NCI-H345 treated with DMSO at 0.1 percent for 48 hours (cell line): ENCODE data around the gene YY1.
A peak's percentile ranks its signal among the peaks of the same experiment; 100 is the strongest.
"Not testable (repeated sequence)": the region's sequence is repeated elsewhere in the genome, so short reads cannot be mapped to it uniquely, and the experiment has no call there.

Source experiments
- DNase-seq: peaks from one replicate; lab custom pipeline; 2025; ENCODE audit not compliant: unreplicated experiment; lab: John Stamatoyannopoulos, UW

YY1 gene

DNA sequence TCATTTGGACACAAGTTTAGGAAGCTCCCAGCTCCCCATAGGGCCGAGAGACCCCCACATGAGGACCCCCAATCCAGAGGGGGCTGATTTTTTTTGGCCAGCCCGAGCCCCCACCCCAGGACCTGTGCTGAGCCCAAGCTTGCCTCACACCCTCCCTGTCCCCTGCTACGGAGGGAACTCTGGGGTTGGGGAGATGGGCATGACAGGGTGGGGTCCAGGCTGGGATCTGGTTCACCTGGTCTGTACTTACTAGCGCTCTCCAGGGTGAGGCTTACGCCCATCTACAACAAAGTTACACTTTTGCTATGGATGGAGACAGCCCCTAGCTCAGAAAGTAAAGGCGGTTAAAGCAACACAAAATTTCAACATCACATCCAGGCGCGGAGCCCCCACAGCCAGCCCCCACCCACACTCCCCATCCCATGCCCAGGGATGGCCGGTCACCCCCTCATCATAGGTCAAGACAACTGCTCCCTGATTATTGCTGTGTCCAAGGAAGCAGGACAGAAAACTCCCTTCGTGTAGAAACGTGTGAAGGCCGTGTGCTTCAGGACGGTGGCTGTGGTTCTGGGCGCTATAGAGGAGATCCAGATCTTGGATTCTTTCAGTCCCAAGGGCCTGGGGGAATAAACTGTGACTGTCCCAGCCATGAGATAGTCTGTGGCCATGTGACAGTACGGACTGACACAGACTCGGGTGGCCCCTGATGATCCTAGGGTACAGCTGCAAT lies 56.6 kb downstream of the YY1 start:
- no peak for DNase-seq

- no peak for DNase-seq
Measured at GRCh38 chr14:100296106-100296651, 57.2 kb downstream of the YY1 start.

DNA sequence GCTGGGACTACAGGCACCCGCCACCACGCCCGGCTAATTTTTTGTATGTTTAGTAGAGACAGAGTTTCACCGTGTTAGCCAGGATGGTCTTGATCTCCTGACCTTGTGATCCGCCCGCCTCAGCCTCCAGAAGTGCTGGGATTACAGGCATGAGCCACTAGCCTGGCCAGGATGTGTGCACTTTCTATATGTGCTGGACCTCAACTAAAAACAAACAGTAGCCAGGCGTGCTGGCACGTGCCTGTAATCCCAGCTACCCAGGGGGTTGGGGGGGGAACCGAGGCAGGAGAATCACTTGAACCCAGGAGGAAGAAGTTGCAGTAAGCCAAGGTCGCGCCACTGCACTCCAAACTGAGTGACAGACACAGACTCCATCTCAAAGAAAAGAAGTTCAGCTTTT lies 57.8 kb downstream of the YY1 start:
- DNase-seq, result not testable (repeated sequence)

DNA sequence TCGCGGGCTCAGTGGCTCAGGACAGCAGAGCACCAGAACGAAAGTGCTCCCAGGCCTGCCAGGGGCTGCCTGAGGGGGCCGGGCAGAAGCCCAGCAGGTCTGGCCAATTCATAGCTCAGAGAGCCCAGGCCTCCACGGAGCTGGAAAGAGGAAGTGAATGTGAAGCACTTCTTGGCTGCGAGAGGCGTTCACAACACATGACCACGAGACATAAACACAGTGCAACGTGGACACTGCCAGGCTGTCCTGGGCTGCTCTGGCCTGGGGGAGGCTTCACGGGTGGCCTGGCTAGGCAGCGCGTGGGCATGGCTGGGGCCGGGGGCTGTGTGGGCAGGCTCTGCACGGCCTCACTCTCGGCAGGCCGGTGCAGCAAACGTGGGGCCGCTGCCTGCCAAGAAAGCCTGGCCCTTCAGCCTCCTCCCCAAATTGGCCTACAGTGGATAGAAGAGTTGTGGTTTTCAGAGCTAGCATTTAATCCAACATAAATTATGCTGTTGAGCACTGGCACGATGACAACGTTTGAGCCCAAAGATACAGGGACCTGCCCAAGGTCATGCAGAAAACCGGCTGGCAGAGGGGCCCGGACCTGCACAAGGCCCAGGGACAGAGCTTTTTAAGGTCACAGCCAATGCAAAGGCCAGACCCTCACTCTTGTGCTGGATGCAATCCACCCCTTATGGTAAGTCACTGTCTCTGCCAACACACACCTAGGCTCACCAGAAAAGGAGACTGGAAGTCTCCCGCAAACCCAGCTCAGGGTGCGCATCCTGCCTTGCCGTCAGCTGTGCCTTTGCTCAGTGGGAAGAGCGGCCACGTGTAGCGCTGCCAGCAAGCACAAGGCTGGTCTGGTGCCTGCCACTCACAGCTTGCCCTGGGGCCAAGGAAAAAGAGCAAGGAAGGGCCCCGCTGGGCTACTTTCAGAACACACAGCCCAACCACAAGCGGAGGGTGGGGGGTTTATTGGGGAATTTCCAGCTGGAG lies 58.7 kb downstream of the YY1 start:
- DNase-seq, result no peak

DNA sequence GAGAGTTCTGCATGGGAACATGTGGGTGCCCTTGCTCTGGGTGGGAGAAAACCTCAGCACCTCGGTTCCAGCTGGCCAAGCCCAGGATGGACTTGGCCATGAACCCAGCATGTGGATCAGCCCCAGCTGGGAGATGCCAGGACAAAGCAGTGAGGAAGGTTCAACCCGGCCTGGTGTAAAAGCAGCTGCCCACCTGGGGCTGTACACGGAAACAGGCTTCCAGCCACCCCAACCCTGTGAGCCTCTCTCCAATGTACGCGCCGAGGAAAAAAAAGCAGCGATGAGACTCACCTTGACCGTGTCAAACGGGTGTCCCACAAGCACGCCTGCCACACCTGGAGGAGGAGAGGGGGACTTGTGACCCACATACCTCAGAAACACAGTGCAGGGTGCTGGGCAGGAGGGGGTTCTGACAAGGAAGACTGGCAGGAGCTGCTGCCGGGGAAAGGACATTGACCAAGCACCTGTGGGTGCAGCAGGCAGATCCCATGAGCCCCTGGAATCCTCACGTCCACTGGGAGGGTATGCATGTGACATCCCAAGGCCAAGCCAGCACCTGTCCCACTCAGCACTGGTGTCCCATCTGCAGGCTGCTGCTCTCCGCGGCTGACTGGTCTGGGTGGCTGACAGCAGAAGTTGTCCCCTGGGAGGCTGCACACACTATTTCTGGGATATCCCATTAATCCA lies 59.8 kb downstream of the YY1 start:
- DNase-seq, result no peak

DNA sequence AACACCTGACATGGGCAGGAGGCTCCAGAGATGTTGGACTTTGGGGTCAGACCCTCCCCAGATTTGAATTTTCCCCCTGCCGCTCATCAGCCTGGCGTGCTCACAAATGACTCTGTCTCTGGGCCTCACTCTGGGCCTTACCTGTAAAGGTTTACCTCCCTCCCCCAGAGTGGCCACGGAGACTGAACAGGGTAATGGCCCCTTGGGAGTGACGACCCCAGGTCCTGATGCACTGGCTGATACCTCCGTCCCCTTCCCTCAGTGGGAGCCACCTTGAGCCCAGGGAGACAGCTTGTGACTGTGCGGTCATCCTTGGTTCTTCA lies 60.3 kb downstream of the YY1 start:
- DNase-seq, result no peak

DNA sequence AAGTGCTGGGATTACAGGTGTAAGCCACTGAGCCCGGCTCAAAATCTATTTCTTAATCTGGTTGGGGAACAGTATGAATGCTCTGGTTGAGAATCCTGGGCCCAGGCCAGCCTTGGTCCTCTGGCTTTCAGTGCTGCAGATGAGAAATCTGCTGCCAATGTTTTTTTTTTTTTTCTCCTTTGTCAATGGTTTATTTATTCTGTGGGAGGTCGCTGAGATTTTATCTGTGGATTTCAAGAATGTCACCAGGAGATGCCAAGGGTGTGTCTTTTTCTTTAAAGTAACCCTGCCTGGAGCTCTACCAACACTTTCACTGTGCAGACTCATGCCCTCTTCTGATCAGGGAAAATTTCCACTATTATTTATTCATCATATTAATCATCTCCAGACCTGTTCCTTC lies 63.7 kb downstream of the YY1 start:
- no peak for DNase-seq

DNA sequence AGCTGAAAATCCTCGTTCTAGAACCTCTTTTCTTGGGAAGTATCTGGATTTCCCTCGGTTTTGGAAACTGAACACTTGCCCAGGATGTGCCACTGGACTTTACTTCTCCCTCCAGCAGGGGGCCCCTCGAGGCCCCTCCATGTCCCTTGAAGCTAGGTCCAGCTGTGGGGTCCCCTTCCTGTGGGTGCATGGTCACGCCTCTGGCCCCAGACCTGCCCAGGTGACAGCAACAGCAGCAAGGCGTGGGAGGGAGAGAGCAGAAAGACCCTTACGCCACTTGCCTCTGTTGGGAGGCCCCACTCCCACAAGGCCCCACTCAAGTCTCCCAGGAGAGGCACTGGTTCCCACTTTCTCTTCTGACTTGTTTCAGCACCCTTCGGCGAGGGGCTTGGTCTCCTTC lies 64.2 kb downstream of the YY1 start:
- DNase-seq, result no peak

GRCh38 chr14:100303925-100304324 lies 65.0 kb downstream of the YY1 start:
- no peak for DNase-seq

- DNase-seq, result peak; percentile 46
Measured at GRCh38 chr14:100304825-100305323, 65.9 kb downstream of the YY1 start.

GRCh38 chr14:100305324-100306100 lies 66.6 kb downstream of the YY1 start:
- no peak for DNase-seq

DNA sequence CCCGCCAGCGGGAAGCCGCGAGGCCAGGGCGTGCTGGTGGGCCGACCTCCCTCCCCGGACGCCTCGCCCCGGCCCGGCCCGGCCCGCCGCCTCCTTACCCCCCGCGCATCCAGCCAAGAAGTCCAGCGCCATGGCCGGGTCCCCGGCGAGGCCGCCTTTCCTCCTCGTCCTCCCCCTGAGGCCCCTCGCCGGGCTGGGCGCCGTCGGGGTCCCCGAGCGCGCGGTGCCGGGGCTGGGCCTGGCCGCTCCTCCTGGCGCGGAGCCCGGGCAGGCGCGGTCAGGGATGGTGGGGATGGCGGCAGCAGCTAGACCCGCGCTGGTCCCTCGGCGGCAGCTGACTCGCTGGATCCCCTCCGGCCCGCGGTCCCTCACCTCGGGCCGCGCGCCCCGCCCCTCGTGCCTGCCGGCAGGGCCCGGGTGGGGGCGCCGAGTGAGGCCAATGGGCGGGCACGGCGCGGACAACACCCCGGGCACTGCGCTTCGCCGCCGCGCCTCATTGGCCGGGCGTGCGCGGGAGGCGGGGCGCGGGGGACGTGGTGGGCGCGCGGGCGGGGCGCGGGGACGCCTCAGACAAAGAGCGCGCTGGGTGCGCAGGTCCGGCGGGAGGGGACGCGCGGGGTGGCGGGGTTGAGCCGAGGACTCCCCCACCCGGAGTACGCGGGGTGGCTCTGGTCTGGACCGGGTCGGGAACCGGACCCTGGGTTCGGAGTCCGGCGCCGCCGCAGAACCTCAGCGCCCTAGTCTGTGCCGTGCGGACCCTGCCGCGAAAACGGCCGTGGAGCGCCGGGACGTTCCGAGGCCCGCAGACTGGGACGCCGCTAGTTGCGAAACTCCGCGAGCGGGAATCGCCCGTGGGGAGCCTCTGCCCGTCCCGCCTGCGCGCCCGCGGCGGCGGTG lies 67.4 kb downstream of the YY1 start, which contains the start of gene SLC25A29:
SLC25A29 (minus strand) TSS at position 344 of the 897 bp plus-strand sequence; CDS start at position 132, 212 bp downstream.
- DNase-seq, result peak; percentile 78

- DNase-seq, result no peak
Measured at GRCh38 chr14:100306998-100307765, 68.2 kb downstream of the YY1 start.

DNA sequence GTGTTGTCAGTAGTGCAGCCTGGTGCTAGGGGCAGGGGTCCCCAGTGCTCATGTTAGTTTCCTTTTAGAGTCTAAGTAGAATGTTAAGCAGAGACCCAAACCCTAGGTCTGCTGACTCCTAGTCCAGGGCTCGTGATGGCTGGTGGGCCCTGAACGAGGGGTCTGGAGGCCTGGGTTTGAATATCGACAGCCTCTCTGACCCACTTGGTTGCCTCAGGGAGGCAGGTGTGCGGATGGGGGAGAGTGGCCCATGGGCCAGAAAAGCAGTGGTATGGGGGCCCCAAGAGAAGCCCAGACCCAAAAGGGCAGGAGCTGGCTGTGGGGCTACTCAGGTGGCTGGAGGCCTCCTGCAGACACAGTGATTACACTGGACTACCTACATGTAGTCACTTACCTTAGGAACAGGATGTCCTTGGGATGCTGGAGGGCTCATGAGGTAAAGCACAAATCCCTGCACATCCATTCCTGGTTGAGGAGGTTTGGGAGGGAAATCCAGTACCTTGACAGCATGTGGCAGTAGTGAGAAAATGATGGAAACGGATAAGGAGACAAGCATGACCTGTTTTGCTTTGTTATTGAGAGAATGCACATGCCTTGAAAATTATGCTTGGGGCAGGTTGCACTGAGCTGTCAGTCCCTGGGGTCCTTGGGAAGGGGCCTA lies 69.0 kb downstream of the YY1 start:
- no peak for DNase-seq

- not testable (repeated sequence) for DNase-seq
Measured at GRCh38 chr14:100308427-100308792, 69.5 kb downstream of the YY1 start.

GRCh38 chr14:100309028-100309737 lies 70.2 kb downstream of the YY1 start:
- no peak for DNase-seq

GRCh38 chr14:100312110-100312876 lies 73.3 kb downstream of the YY1 start:
- not testable (repeated sequence) for DNase-seq
